ENCODE results near the gene FBLN5.
"Not testable (repeated sequence)": the region's sequence is repeated elsewhere in the genome, so short reads cannot be mapped to it uniquely, and the experiment has no call there.

- TF ChIP-seq CTCF (IDR thresholded peaks at IDR 0.05); POLR2AphosphoS5 (IDR thresholded peaks at IDR 0.05; ENCODE audit: low read depth, low read length); REST (IDR thresholded peaks at IDR 0.05; ENCODE audit: insufficient read depth in 1 of 2, low read depth in 2 of 2, low read length in 1 of 2); TCF7L2 (IDR thresholded peaks at IDR 0.05; ENCODE audit: low read depth, low read length); SIN3A (IDR thresholded peaks at IDR 0.05; ENCODE audit: borderline replicate concordance, insufficient read depth, low read depth, low read length): not testable (repeated sequence)
Observed at GRCh38 chr14:91897716-91898115, 49.8 kb downstream of the FBLN5 start.

Data from Panc1 (cell line).